ENCODE data around the gene ITGA2.

DNA sequence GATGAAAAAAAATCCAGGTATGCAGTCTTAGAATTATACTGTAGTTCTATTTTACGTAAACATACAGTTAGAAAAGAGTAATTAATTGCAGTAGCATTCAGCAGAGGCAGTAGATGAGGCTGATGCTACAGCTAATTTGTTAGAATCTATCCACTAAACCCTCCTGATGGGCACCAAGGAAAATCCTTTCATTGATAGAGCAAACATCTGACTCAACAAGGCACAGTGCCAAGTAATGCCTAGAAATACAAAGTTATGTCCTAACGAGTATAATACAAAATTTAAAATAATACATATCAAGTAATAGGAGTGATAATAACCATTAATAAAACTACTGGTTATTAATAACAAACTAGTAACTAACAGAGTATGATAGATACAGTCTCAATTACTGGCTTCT, 111.5 kb downstream of the ITGA2 start:
- TF ChIP-seq EZH2 (IDR thresholded peaks at IDR 0.05) (no peak), POLR2AphosphoS5 (IDR thresholded peaks at IDR 0.05; ENCODE audit: borderline replicate concordance, low read depth, low read length) (no peak), FOXP2 (optimal IDR thresholded peaks at IDR 0.05; ENCODE audit: control extremely low read depth, extremely low read length, insufficient read depth) (no peak)

Measured in SK-N-MC (cell line).